GM18505 (cell line): Measurements from ENCODE around the gene PARD3B.

Experiments used
- ATAC-seq: cut with Tn5 transposase; IDR thresholded peaks from one replicate; pipeline ENCODE4 v1.9.1; 2021; ENCODE audit not compliant: unreplicated experiment
- POLR2A ChIP-seq: IDR thresholded peaks from 4 replicates; pipeline ENCODE4 v1.6.1; 2011; ENCODE audit warnings: borderline replicate concordance; ENCODE audit not compliant: insufficient read depth, insufficient read length; ENCODE audit errors: extremely low read depth

The PARD3B gene

GRCh38 chr2:205170399-205170798 lies 625.1 kb downstream of the PARD3B start:
- ATAC-seq, result no peak
- TF ChIP-seq POLR2A, result no peak

DNA sequence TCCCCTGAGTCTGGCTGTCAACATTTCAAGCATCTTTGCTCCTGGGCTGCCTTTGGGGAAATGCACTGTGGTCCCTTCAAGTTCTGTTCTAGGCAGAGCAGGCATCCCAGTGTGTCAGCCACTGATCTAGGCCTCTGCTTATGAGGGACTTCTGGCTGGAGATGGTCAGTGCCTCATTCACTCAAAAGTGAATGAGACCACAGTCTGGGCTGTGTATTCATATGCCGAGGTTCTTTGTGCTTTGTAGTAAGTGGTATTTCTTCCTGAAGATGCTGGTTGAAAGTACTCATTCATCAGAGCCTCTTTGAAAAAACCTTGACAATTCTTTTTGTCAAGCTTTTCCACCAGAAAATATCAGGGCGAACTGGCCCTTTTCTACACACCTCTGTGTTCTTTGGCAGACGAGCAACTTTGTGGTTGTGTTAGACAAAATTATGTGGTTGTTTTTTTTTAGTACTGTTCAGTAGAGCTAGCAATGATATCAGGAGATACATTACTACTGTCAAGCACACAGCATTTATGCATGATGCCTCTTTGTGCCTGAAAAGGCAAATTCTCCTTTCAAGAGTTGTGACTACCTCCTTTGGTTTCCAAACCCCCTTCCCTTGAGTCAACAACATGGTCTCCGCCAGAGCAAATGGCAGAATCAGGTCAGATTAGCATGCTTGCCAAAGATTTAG lies 626.1 kb downstream of the PARD3B start:
- no peak for TF ChIP-seq POLR2A
- no peak for ATAC-seq

GRCh38 chr2:205175831-205176230 lies 630.6 kb downstream of the PARD3B start:
- no peak for ATAC-seq

DNA sequence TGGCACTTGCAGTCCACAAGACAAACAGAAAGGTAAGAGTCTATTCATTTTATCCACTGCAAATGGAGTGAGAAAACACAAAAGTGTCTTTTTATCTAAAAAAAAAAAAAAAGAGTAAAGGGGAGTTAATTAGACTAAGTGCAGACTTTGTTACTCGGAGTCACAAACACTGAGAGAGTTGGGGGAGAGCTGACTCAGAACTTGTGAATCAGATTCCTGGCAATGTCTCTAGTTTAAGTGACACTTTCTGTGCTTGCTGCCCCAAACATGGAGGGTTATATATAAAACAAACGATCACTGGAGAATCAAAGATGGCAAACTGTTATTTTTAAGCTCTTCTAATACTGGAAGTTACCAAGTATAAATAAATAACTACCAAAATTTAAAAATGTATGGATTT lies 631.3 kb downstream of the PARD3B start:
- ATAC-seq, result no peak

More at GRCh38 chr2:205175831-205176230, 630.6 kb downstream of the PARD3B start:
- TF ChIP-seq POLR2A, result no peak

DNA sequence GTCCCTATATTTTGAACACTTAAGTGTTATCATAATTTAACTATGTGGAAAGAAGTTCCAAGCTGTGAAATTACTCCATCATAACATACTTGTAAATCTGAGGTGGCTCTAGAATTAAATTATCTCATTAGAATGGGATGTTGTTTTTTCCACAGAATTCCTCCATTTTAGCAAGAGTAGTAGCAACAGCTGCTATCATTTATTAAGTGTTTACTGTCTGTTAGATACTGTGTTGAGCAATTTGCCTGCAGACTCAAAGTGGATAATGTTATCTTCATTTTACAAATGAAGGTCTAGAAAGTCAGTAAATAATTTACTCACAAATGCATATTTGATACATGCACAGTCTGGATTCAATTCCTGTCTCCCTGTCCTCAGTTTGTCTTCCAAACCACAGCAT lies 632.3 kb downstream of the PARD3B start:
- TF ChIP-seq POLR2A, result no peak
- ATAC-seq, result no peak

More for the DNA sequence above, 631.3 kb downstream of the PARD3B start:
- no peak for TF ChIP-seq POLR2A

GRCh38 chr2:205180730-205181129 lies 635.5 kb downstream of the PARD3B start:
- no peak for TF ChIP-seq POLR2A
- no peak for ATAC-seq

DNA sequence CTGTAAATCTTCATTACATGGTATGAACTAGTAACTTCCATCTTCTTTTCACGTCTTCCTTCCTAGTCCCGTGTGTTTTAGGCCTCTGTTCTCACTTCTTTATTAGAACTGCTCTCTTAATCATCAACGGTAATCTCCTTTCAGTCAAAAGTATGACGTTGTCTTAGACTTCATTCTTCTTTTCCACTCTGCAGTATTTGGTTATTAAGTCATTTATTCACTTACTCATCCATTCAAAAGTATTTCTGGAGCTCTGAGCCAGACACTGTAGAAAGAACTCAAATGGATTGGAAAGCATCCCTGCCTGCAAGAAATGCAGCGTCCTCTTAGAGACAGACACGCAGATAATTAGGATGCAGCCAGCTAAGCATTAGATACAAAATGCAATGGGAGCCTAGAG lies 642.5 kb downstream of the PARD3B start:
- ATAC-seq, result no peak
- no peak for TF ChIP-seq POLR2A

GRCh38 chr2:205188239-205189138 lies 643.2 kb downstream of the PARD3B start:
- ATAC-seq, result no peak
- TF ChIP-seq POLR2A, result no peak

DNA sequence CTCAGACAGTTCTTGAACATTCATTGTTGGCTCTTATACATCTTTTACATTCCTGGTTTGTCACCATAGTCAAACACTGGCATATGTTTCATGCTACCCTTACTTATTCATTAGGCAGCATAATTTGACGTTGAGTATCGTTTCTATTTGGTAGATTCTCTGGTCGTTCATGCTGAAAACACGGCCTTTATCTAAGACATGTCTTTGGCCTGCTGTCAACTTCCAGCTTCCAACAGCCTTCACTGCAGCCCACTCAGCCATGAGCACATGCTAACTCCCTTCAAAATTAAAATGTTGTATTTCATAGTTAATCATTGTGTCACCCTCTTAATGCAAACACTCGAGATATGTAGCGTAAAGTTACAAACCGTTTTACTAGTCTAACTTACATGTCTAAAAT lies 644.0 kb downstream of the PARD3B start:
- no peak for TF ChIP-seq POLR2A
- ATAC-seq, result no peak

DNA sequence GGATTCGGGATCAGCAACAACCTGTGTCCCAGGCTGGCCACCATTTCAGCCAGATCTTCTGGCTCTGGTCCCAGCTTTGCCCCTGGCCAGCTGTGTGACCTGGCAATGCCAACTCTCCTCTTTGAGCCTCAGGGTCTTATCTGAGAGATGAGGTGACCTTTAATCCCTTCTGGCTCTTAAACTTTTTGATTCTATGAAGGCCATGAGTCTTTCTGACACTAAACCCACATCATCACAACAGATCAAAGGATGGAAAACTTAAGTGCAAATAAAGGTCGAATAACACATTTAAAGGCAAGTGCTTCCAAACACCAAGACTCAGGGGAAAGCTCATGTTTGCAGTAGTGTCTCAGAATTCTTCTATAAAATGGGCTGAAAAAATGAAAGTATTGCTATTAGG lies 645.3 kb downstream of the PARD3B start:
- TF ChIP-seq POLR2A, result no peak
- ATAC-seq, result no peak

- no peak for TF ChIP-seq POLR2A
- no peak for ATAC-seq
Observed at GRCh38 chr2:205193125-205193835, 648.0 kb downstream of the PARD3B start.

DNA sequence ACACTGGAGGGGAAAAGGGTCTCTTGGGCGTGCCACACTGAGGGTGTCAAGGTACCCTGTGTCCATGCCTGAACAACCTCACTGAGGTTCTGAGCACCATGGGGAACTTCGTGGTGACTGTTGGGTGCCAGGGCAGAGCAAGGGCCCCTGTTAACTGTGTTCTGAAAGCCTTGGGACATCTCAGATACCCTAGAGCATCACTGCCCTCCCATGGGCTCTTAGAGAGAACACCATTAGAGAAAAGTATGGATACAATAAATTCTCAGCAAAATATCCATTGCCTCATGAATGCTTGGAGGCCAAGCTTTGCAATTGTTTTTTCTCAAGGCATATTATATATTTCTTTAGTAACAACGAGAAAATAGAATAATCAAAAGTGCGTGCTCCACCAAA lies 648.6 kb downstream of the PARD3B start:
- no peak for TF ChIP-seq POLR2A
- no peak for ATAC-seq

GRCh38 chr2:205197468-205198139 lies 652.3 kb downstream of the PARD3B start:
- no peak for TF ChIP-seq POLR2A
- no peak for ATAC-seq
